Stimulated activated CD4-positive, alpha-beta T cell treated with anti-CD3 and anti-CD28 coated beads, TNF-alpha, amount 100 ng/mL, for 4 hours (primary cell): ENCODE data around the gene RAD9A.

Source experiments
- DNase-seq, 3 experiments: peaks; one replicate each; pipeline ENCODE4 v3.0.0-alpha.2; 2020; ENCODE audit warnings: low read depth in 3 of 3

RAD9A gene

GRCh38 chr11:67409781-67410368 is 18.1 kb downstream of the RAD9A start:
- no peak for DNase-seq

GRCh38 chr11:67410369-67410831 is 18.6 kb downstream of the RAD9A start:
- no peak for DNase-seq

GRCh38 chr11:67410984-67411784 is 19.4 kb downstream of the RAD9A start:
- no peak for DNase-seq

GRCh38 chr11:67411785-67412152 is 20.0 kb downstream of the RAD9A start:
- DNase-seq: no peak

GRCh38 chr11:67412495-67413179 is 20.9 kb downstream of the RAD9A start:
- DNase-seq: no peak

- no peak for DNase-seq
These were observed 21.6 kb downstream of the RAD9A start for GRCh38 chr11:67413266-67413849.

- no peak for DNase-seq
These were observed 23.9 kb downstream of the RAD9A start, which contains the start of gene CARNS1 for GRCh38 chr11:67415501-67416304. Gene CARNS1 (plus strand): TSS chr11:67415678. CDS start chr11:67416200, 522 bp downstream.

GRCh38 chr11:67416416-67417335 is 24.9 kb downstream of the RAD9A start:
- DNase-seq: peak in 2 of 3 experiments; percentile 58 to 73

- no peak for DNase-seq
These were observed 25.6 kb downstream of the RAD9A start for GRCh38 chr11:67417425-67417824.

GRCh38 chr11:67418476-67419281 is 26.9 kb downstream of the RAD9A start:
- no peak for DNase-seq

GRCh38 chr11:67419325-67420049 is 27.7 kb downstream of the RAD9A start:
- no peak for DNase-seq

GRCh38 chr11:67420147-67420645 is 28.4 kb downstream of the RAD9A start:
- DNase-seq: no peak

- peak; percentile 98 to 99 (median 98) for DNase-seq
These were observed 29.1 kb downstream of the RAD9A start for GRCh38 chr11:67420646-67421429.

- DNase-seq: no peak
These were observed 29.7 kb downstream of the RAD9A start for GRCh38 chr11:67421430-67422031.

GRCh38 chr11:67422891-67423290 is 31.1 kb downstream of the RAD9A start:
- no peak for DNase-seq

- no peak for DNase-seq
These were observed 31.7 kb downstream of the RAD9A start for GRCh38 chr11:67423466-67423865.

GRCh38 chr11:67423891-67424613 is 32.3 kb downstream of the RAD9A start:
- no peak for DNase-seq
